SJCRH30 (cell line): Measurements from ENCODE around the gene SEPHS1. TPM values are rescaled to one million over a fixed set of nuclear protein-coding genes. Genes with fewer than 3 reads are reported as not detected.
"Not testable (repeated sequence)": the region's sequence is repeated elsewhere in the genome, so short reads cannot be mapped to it uniquely, and the experiment has no call there.

Source experiments
- DNase-seq, 2 experiments: peaks; one replicate each; pipeline ENCODE4 v3.0.0-alpha.2; 2015 to 2020
- H3K27ac ChIP-seq: fragments of 250-450 bp; sonication (Bioruptor Pico); 2 replicates; pipeline ENCODE4 v1.5.1; 2020; ENCODE audit warnings: mild to moderate bottlenecking, moderate library complexity
- H3K27me3 ChIP-seq: fragments of 250-450 bp; sonication (Bioruptor Pico); 2 replicates; pipeline ENCODE4 v1.5.1; 2020; ENCODE audit warnings: mild to moderate bottlenecking, moderate library complexity
- H3K36me3 ChIP-seq: fragments of 250-450 bp; sonication (Bioruptor Pico); 2 replicates; pipeline ENCODE4 v1.5.1; 2020; ENCODE audit warnings: mild to moderate bottlenecking, moderate library complexity
- H3K4me1 ChIP-seq: fragments of 250-450 bp; sonication (Bioruptor Pico); 2 replicates; pipeline ENCODE4 v1.5.1; 2020; ENCODE audit warnings: mild to moderate bottlenecking, moderate library complexity
- H3K4me3 ChIP-seq: fragments of 250-450 bp; sonication (Bioruptor Pico); 2 replicates; pipeline ENCODE4 v1.5.1; 2020; ENCODE audit warnings: mild to moderate bottlenecking, moderate library complexity
- H3K9me3 ChIP-seq: fragments of 250-450 bp; sonication (Bioruptor Pico); replicated peaks from 2 replicates; pipeline ENCODE4 v1.5.1; 2020; ENCODE audit warnings: mild to moderate bottlenecking, moderate library complexity
- total RNA-seq: library from RNA; depleted of rRNA; stranded (reverse); fragments of >200 nt; shearing (Covaris generic); gene quantifications from 2 replicates; pipeline ENCODE4 v1.2.3, GENCODE V29; 2014

The SEPHS1 gene
- total RNA-seq, 1 experiment from 2014 or later, result 106 TPM

- H3K4me1 ChIP-seq, result 0 out of 2 replicates have a peak, but pooled peaks cover 2% of the 10 kb centered on the region
- H3K4me3 ChIP-seq, result peak overlapping the region; percentile 90
- H3K27me3 ChIP-seq, result no peaks in the 10 kb centered on the region
- no peaks in the 10 kb centered on the region for H3K9me3 ChIP-seq
- no peak for DNase-seq
- H3K27ac ChIP-seq, result peak overlapping the region; percentile 86
- no peaks in the 10 kb centered on the region for H3K36me3 ChIP-seq
These were observed 49.2 kb downstream of the SEPHS1 start for GRCh38 chr10:13298748-13299436.

GRCh38 chr10:13296476-13296875 is 51.6 kb downstream of the SEPHS1 start:
- H3K27me3 ChIP-seq, result no peaks in the 10 kb centered on the region
- H3K9me3 ChIP-seq, result no peaks in the 10 kb centered on the region
- no peak for DNase-seq
- no peak overlapping the region for H3K4me3 ChIP-seq
- H3K27ac ChIP-seq, result no peak overlapping the region
- no peaks in the 10 kb centered on the region for H3K36me3 ChIP-seq
- H3K4me1 ChIP-seq, result 0 out of 2 replicates have a peak, but pooled peaks cover 2% of the 10 kb centered on the region

- Histone ChIP-seq H3K27me3 (no peaks in the 10 kb centered on the region), H3K4me1 (0 out of 2 replicates have a peak, but pooled peaks cover 2% of the 10 kb centered on the region), H3K36me3 (no peaks in the 10 kb centered on the region), H3K4me3 (no peak overlapping the region), H3K9me3 (no peaks in the 10 kb centered on the region), H3K27ac (no peak overlapping the region)
- no peak for DNase-seq
These were observed 53.3 kb downstream of the SEPHS1 start for GRCh38 chr10:13294784-13295183.

GRCh38 chr10:13291821-13292773 is 56.0 kb downstream of the SEPHS1 start:
- Histone ChIP-seq H3K9me3 (no peaks in the 10 kb centered on the region), H3K4me1 (no peaks in the 10 kb centered on the region), H3K36me3 (no peaks in the 10 kb centered on the region), H3K4me3 (no peak overlapping the region), H3K27me3 (no peaks in the 10 kb centered on the region), H3K27ac (no peak overlapping the region)
- DNase-seq, result no peak

- Histone ChIP-seq H3K4me1 (no peaks in the 10 kb centered on the region), H3K27ac (no peak overlapping the region), H3K9me3 (no peaks in the 10 kb centered on the region), H3K36me3 (no peaks in the 10 kb centered on the region), H3K27me3 (no peaks in the 10 kb centered on the region), H3K4me3 (no peak overlapping the region)
- no peak for DNase-seq
These were observed 57.0 kb downstream of the SEPHS1 start for GRCh38 chr10:13291061-13291460.

GRCh38 chr10:13284050-13284449 is 64.0 kb downstream of the SEPHS1 start:
- Histone ChIP-seq H3K27me3 (no peaks in the 10 kb centered on the region), H3K27ac (no peak overlapping the region), H3K4me1 (no peaks in the 10 kb centered on the region), H3K4me3 (no peak overlapping the region), H3K9me3 (no peaks in the 10 kb centered on the region), H3K36me3 (no peaks in the 10 kb centered on the region; the same call in 1 of the 2 replicates)
- DNase-seq, result no peak

- not testable (repeated sequence) for H3K9me3 ChIP-seq, H3K36me3 ChIP-seq, H3K4me1 ChIP-seq, H3K27ac ChIP-seq, DNase-seq, H3K27me3 ChIP-seq, H3K4me3 ChIP-seq
These were observed 65.7 kb downstream of the SEPHS1 start for GRCh38 chr10:13282348-13282747.

- H3K27ac ChIP-seq, result no peak overlapping the region
- H3K4me3 ChIP-seq, result no peak overlapping the region
- no peaks in the 10 kb centered on the region for H3K9me3 ChIP-seq
- H3K4me1 ChIP-seq, result no peaks in the 10 kb centered on the region
- H3K36me3 ChIP-seq, result no peaks in the 10 kb centered on the region; the same call in 1 of the 2 replicates
- DNase-seq, result no peak
- no peaks in the 10 kb centered on the region for H3K27me3 ChIP-seq
These were observed 71.2 kb downstream of the SEPHS1 start for GRCh38 chr10:13276749-13277365.

- not testable (repeated sequence) for DNase-seq, H3K36me3 ChIP-seq, H3K4me3 ChIP-seq, H3K9me3 ChIP-seq, H3K4me1 ChIP-seq, H3K27ac ChIP-seq, H3K27me3 ChIP-seq
These were observed 71.9 kb downstream of the SEPHS1 start for GRCh38 chr10:13276146-13276545.

GRCh38 chr10:13272164-13272571 is 75.9 kb downstream of the SEPHS1 start:
- Histone ChIP-seq H3K27me3 (no peaks in the 10 kb centered on the region), H3K4me3 (peak overlapping the region; percentile 39), H3K4me1 (0 out of 2 replicates have a peak, but pooled peaks cover 5% of the 10 kb centered on the region), H3K9me3 (no peaks in the 10 kb centered on the region), H3K27ac (no peak overlapping the region), H3K36me3 (no peaks in the 10 kb centered on the region)
- DNase-seq, result peak; percentile 45 to 65

GRCh38 chr10:13271552-13272163 is 76.4 kb downstream of the SEPHS1 start:
- H3K9me3 ChIP-seq, result no peaks in the 10 kb centered on the region
- H3K4me3 ChIP-seq, result peak overlapping the region; percentile 39
- no peaks in the 10 kb centered on the region for H3K27me3 ChIP-seq
- H3K36me3 ChIP-seq, result no peaks in the 10 kb centered on the region
- no peak overlapping the region for H3K27ac ChIP-seq
- DNase-seq, result peak; percentile 71 to 75
- 0 out of 2 replicates have a peak, but pooled peaks cover 5% of the 10 kb centered on the region for H3K4me1 ChIP-seq

GRCh38 chr10:13270877-13271551 is 77.1 kb downstream of the SEPHS1 start:
- DNase-seq, result no peak
- Histone ChIP-seq H3K27ac (no peak overlapping the region), H3K9me3 (no peaks in the 10 kb centered on the region), H3K36me3 (no peaks in the 10 kb centered on the region), H3K4me3 (peak overlapping the region; percentile 39), H3K27me3 (no peaks in the 10 kb centered on the region), H3K4me1 (0 out of 2 replicates have a peak, but pooled peaks cover 5% of the 10 kb centered on the region)

GRCh38 chr10:13268841-13269240 is 79.3 kb downstream of the SEPHS1 start:
- Histone ChIP-seq H3K4me3 (no peak overlapping the region), H3K4me1 (0 out of 2 replicates have a peak, but pooled peaks cover 5% of the 10 kb centered on the region), H3K27ac (no peak overlapping the region), H3K27me3 (no peaks in the 10 kb centered on the region), H3K9me3 (no peaks in the 10 kb centered on the region), H3K36me3 (no peaks in the 10 kb centered on the region)
- DNase-seq, result no peak

- no peaks in the 10 kb centered on the region for H3K27me3 ChIP-seq
- no peaks in the 10 kb centered on the region for H3K9me3 ChIP-seq
- no peak overlapping the region for H3K27ac ChIP-seq
- H3K36me3 ChIP-seq, result no peaks in the 10 kb centered on the region
- no peak for DNase-seq
- 0 out of 2 replicates have a peak, but pooled peaks cover 5% of the 10 kb centered on the region for H3K4me1 ChIP-seq
- H3K4me3 ChIP-seq, result no peak overlapping the region
These were observed 79.8 kb downstream of the SEPHS1 start for GRCh38 chr10:13268310-13268709.
